Hematopoietic multipotent progenitor cell treated with erythropoietin and hydrocortisone succinate and interleukin-3 and kit ligand, for 8 days (in vitro differentiated cells): ENCODE results near the gene SLC6A8.
"Not testable (repeated sequence)": the region's sequence is repeated elsewhere in the genome, so short reads cannot be mapped to it uniquely, and the experiment has no call there.

Experiments
- DNase-seq: peaks from one replicate; pipeline ENCODE4 v3.0.0-alpha.2; 2015

Gene SLC6A8

GRCh38 chrX:153733651-153734240 is 46.0 kb downstream of the SLC6A8 start:
- DNase-seq = no peak

- no peak for DNase-seq
Measured at GRCh38 chrX:153734871-153735270, 47.1 kb downstream of the SLC6A8 start.

GRCh38 chrX:153735274-153735673 is 47.5 kb downstream of the SLC6A8 start:
- no peak for DNase-seq

GRCh38 chrX:153736071-153736820 is 48.5 kb downstream of the SLC6A8 start:
- no peak for DNase-seq

GRCh38 chrX:153736871-153737441 is 49.2 kb downstream of the SLC6A8 start:
- DNase-seq = no peak

- DNase-seq = no peak
Measured at GRCh38 chrX:153738056-153738605, 50.4 kb downstream of the SLC6A8 start.

GRCh38 chrX:153739754-153740486 is 52.2 kb downstream of the SLC6A8 start:
- DNase-seq = no peak

- no peak for DNase-seq
Measured at GRCh38 chrX:153740631-153741222, 53.0 kb downstream of the SLC6A8 start.

GRCh38 chrX:153741446-153741845 is 53.7 kb downstream of the SLC6A8 start:
- DNase-seq = no peak

- DNase-seq = not testable (repeated sequence)
Measured at GRCh38 chrX:153742111-153742510, 54.4 kb downstream of the SLC6A8 start.

GRCh38 chrX:153742796-153743467 is 55.2 kb downstream of the SLC6A8 start:
- not testable (repeated sequence) for DNase-seq

- DNase-seq = not testable (repeated sequence)
Measured at GRCh38 chrX:153743468-153744209, 55.9 kb downstream of the SLC6A8 start.

GRCh38 chrX:153744210-153745066 is 56.7 kb downstream of the SLC6A8 start:
- no peak for DNase-seq

GRCh38 chrX:153745067-153745433 is 57.3 kb downstream of the SLC6A8 start:
- DNase-seq = not testable (repeated sequence)
